NCI-H2196 treated with DMSO at 0.1 percent for 48 hours (cell line): ENCODE data around the gene CEBPA.

ENCODE experiments used
- DNase-seq: peaks from one replicate; lab custom pipeline; 2025; ENCODE audit not compliant: unreplicated experiment; lab: John Stamatoyannopoulos, UW

Gene CEBPA

DNA sequence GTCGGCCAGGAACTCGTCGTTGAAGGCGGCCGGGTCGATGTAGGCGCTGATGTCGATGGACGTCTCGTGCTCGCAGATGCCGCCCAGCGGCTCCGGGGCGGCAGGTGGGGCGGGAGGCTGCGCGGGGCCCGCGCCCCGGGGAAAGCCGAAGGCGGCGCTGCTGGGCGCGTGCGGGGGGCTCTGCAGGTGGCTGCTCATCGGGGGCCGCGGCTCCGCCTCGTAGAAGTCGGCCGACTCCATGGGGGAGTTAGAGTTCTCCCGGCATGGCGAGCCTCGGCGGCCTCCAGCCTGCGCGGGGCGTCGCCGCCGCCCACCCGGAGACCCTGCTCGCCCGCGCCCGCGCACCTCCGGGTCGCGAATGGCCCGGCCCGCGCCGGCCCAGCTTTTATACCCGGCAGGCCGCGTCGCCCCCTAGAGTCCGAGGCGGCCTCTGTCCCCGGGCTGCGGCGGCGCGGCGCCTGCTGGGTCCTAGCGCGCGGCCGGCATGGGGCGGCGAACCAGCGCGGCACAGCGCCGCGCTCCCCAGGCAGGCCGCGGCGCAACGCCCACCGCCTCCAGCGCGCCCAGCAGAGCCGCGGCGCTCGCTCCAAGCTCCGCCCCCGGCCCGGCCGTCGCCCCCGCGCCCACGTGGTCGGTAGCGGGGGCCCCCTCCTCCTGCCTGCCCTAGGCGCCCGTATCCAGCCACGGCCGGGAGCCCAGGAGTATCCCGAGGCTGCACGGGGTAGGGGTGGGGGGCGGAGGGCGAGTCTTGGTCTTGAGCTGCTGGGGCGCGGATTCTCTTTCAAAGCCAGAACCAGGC lies at the start of gene CEBPA:
Gene CEBPA, minus strand, starts transcription at position 360 of the 799 bp plus-strand sequence. Its CDS starts 120 bp downstream, at position 240.
- peak; percentile 72 for DNase-seq

GRCh38 chr19:33350538-33351309 lies 48.4 kb upstream of the CEBPA start:
- no peak for DNase-seq

- DNase-seq = no peak
Observed at GRCh38 chr19:33349319-33350289, 47.3 kb upstream of the CEBPA start.

DNA sequence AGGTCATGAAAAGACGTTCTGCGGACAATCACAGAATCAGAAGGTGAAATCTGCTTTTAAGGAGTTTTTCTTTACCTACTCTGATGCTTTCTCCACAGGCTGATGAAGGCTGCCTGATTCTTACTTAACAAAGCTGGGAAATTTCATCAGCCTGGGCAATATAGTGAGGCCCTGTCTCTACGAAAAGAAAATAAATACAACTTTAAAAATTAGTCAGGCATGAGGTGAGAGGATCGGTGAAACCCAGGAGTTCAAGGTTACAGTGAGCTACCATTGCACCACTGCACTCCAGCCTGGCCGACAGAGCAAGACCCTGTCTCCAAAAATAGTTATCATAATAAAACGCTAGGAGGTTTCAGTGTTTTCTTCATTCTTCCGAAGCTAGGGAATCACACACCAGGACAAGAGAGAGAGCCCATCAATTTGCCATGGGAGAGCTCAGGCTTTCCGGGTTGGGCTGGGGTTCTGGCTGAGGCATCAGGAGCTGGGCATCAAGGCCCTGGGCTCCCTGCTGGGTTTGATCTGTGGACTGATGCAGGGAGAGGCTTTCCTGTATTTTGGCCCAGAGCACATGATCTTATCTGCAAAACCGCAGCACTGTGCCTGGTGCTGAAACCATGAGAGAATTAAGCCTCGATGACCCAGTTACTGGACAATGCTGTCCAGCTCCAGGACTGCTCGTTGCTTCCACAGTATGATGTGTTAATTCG lies 46.1 kb upstream of the CEBPA start:
- no peak for DNase-seq

DNA sequence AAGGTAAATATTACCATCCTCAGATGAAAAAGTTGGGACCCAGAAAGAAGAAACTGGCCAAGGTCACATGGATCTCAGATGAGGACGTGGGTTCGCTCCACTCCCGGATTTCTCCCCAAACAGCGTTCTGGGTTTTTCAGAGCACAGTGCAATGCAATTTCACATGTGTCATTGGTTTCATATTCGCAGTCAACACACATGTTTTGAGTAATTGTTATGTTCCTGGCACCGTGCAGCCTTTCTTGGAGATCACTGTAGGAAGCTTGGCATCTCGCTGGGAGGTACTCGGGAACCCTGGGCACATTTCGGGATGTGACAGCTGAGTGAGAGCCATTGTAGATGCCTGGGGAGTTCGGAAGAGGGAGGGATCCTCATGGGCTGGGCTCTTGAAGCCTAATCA lies 45.0 kb upstream of the CEBPA start:
- no peak for DNase-seq

DNA sequence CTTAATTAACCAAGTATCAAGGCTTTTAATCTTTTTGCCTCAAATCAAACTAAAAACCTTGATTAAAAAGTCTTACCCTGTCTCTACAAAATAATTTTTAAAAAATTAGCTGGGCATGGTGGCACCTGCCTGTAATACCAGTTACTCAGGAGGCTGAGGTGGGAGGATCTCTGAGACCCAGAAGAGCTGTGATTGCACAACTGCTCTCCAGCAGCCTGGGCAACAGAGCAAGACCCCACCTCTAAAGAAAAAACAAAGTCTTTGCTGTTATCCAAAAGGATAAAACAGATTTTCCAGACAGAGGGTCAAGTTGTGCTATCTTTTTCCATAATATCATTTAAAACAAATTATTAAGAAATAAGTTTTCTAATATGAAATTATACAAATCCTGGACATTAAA lies 44.3 kb upstream of the CEBPA start:
- DNase-seq = no peak

- no peak for DNase-seq
Observed at GRCh38 chr19:33345163-33345562, 42.8 kb upstream of the CEBPA start.

DNA sequence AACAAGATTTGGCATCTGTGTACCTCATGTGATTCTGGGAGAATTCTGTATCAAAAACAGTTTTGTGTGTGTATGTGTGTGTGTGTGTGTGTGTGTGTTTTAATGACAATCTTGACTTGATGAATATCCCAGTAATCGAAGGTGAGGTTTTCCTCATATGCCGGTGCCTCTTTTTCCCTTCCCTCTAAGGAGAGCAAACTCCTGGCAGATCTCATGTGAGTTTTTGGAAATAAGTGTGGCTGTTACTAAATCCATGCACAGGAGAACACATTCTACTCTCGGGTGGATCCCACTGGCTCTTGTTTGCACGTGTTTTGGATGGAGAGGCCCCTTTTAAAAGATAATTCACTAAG lies 42.2 kb upstream of the CEBPA start:
- no peak for DNase-seq

DNA sequence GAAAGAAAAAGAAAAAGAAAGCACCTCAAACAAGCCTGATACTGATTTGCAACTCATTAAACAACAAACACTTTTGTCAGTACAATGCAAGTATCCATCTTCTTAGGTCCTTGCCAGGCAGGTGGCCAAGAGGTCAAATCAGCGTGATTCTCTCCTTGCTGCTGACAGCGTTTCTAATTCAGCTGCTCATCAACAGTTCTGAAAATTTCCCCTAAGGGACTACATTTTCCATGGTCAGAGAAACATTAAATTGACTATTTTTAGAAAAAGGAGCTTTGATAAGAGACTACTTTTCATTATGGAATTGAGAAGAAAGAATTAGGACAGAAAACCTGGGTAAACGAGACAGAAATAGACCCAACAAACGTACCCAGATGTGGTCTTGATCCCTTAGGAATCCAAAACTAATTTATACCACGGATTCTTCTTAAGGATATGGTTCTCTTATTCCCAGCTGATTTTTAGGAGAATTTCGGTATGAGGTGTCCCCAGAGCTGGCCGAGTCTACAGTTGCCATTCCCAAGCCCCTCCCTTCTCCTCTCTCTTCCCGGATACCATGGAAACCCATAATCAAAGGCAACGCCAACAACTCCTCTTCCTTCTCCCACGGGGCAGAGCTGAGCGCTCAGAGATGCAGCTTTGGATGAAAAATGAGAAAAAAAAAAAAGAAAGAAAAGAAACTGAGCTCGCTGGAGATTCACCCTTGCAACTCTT lies 41.7 kb upstream of the CEBPA start:
- no peak for DNase-seq

DNA sequence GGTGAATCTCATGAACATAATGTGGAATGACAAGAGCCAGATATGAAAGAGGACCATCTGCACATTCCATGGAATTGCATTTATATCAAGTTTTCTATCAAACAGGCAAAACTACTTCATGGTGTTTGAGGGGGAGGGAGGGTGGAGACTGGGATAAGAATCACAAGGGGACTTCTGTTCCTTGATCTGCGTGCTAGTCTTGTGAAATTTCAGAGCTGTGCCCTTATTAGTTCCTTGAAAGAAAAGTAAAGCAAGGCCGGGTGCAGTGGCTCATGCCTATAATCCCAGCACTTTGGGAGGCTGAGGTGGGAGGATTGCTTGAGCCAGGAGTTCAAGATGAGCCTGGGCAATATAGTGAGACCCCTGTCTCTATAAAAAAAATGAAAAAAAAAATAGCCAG lies 41.0 kb upstream of the CEBPA start:
- no peak for DNase-seq

DNA sequence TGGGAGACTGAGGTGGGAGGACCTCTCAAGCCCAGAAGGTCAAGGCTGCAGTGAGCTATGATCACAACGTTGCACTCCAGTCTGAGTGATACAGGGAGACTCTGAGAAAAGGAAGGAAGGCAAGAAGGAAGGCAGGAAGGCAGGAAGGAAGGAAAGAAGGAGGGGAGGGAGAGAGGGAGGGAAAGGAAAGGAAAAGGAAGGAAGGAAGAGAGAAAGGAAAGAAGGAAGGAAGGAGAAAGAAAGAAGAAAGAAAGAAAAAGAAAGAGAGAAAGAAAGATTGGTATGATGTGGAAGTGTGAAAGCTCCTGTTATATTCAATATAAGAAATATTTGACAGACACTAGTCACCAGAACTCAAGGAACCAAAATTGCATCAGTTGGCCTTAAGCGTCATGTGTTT lies 38.7 kb upstream of the CEBPA start:
- no peak for DNase-seq

GRCh38 chr19:33339016-33339984 lies 37.0 kb upstream of the CEBPA start:
- DNase-seq = no peak

GRCh38 chr19:33335446-33335845 lies 33.1 kb upstream of the CEBPA start:
- DNase-seq = no peak

GRCh38 chr19:33334271-33334670 lies 31.9 kb upstream of the CEBPA start:
- DNase-seq = no peak

DNA sequence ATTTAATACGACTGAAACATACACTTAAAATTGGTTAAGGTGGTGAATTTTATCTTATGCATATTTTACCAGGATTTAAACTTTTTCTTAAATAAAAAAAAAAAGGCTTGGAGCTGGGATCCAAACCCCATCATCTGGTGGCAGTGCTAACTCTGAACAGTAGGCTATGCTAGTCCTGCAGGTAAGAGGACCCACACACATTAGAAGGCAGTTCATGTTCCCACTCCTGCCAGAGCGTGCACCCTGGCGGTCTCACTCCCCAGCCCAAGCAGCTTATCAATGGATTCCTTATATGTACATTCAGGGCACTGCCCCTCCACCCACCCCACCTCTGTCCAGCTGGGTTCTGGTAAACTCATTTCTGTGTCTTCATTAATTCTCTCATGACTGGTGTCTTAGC lies 31.3 kb upstream of the CEBPA start:
- no peak for DNase-seq

DNA sequence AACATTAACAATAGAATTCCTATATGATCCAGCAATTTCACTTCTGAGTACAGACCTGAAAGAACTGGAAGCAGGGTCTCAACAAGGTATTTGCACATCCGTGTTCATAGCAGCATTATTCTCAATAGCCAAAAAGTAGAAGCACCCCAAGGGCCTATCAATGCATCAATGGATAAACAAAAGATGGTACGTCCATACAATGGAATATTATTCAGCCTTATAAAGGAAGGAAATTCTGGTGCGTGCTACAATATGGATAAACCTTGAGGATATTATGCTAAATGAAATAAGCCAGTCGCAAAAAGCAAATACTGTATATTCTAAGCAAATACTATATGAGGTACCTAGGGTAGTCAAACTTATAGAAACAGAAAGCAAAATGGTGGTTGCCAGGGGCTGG lies 30.8 kb upstream of the CEBPA start:
- no peak for DNase-seq

DNA sequence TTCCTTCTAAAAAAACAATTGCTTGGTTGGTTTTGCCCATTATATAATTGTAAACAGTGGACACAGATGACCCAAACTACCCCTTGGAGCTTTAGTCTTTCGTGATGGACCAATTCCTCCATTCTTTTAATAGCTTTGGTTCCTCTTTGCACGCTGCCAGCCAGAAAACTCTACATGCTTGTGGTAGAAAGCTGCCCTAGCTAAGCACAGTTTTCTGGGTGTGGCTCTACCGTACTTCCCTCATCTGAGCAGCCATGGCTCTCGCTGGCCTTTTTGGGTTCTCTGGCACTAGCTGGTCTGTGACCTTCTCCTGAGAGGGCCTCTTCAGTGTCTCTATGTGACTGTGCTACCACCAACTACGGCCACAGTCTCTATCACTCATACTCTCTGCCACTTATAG lies 29.9 kb upstream of the CEBPA start:
- DNase-seq = no peak

GRCh38 chr19:33329736-33330135 lies 27.4 kb upstream of the CEBPA start:
- no peak for DNase-seq

- no peak for DNase-seq
Observed at GRCh38 chr19:33329060-33329459, 26.7 kb upstream of the CEBPA start.
